Activated T-cell treated with anti-CD3 and anti-CD28 coated beads for 1 hour (primary cell): Measurements from ENCODE around the gene EIF4EBP2.

Experiments
- DNase-seq: peaks from one replicate; pipeline ENCODE4 v3.0.0-alpha.2; 2020; ENCODE audit warnings: low read depth

Gene EIF4EBP2

DNA sequence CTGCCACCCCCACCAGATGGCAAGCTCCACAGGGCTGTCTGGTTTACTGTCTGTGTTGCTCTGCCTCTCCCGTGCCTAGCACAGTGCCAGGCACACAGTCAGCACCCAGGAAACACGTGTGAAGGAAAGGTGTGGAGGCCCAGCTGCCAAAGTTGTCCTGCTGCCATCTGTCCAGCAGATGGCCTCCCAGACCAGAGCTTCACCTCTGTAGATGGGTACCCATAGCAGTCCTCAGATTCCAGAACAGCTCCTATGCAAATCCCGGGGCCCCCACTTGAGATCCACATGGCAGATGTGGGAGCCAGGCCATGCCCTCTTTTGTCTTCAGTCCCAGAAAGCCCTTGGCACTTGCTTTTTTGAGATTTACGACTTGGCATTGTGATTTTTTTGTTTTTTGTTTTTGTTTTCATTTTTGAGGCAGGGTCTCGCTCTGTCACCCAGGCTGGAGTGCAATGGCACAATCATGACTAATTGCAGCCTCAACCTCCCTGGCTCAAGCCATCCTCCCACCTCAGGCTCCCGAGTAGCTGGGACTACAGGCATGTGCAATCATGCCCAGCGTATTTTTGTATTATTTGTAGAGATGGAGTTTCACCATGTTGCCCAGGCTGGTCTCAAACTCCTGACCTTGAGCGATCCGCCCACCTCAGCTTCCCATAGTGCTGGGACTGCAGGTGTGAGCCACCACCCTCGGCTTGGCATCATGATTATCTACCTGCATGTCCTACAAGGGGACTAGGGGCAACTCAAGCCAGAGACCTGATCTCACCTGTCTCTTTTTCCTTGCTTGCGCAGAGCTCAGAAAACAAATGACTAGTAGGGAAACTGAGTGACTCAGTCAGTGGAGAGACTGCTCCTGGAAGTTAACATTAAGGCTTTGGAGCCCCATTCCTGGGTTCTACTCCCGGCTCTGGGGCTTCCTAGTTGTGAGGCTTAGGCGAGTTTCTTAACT, 57.7 kb downstream of the EIF4EBP2 start:
- no peak for DNase-seq

GRCh38 chr10:70462349-70462984, 58.5 kb downstream of the EIF4EBP2 start:
- DNase-seq = no peak

DNA sequence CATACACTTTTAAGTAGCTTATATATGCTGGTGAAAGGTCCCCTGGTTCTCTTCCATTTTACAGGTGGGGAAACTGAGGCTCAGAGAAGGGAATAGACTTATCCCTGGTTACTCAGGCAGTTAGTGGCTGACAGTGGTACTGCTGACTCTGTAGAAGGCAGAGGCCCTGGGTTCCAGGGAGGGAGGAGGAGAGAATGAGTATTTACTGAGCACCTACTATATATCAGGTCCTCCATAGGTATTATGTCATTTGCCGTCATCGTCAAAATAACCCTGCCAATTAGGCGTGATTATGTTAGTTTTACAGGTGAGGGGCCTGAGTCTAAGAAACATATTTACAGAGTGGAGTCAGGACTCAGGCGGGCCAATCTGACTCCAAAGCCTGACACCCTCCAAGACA, 61.3 kb downstream of the EIF4EBP2 start:
- DNase-seq = no peak

DNA sequence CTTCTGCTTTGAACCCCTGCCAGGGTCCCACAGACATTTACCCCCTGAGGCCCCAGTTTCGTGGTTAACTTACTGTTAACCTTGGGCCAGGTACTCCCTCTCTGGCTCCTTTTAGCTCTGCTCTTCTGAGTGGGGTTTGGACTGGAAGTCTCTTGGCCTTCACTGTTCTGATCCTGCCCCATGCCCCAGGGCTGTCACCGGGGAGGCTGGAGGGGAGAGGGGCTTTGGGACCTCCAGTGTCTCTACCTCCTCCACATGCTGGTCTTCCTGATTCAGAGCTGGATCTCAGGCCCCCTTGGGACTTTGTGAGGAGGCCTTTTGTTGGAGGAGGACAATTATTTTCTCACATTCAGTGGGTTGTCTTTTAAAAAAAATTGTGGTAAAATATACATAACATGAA, 61.9 kb downstream of the EIF4EBP2 start:
- DNase-seq = no peak

DNA sequence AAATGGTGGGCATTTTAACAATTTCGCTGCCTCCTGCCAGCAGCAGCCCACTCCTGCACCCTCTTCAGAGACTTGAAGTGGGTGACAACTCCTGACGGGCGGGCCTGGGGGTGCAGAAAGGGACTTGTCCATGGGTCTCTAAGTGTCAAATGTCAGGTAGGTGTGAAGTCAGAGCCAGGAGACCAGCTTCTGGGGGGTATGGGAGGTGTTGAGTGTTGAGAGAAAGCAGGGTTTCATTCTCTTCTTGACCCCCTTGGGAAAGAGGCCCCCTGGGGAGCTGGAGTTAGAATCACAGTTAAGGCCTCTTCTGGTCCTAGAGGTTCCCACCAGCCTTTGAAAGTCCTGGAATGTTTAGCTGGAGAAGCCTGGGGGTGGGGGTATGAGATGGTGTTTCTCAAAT, 63.0 kb downstream of the EIF4EBP2 start:
- no peak for DNase-seq

DNA sequence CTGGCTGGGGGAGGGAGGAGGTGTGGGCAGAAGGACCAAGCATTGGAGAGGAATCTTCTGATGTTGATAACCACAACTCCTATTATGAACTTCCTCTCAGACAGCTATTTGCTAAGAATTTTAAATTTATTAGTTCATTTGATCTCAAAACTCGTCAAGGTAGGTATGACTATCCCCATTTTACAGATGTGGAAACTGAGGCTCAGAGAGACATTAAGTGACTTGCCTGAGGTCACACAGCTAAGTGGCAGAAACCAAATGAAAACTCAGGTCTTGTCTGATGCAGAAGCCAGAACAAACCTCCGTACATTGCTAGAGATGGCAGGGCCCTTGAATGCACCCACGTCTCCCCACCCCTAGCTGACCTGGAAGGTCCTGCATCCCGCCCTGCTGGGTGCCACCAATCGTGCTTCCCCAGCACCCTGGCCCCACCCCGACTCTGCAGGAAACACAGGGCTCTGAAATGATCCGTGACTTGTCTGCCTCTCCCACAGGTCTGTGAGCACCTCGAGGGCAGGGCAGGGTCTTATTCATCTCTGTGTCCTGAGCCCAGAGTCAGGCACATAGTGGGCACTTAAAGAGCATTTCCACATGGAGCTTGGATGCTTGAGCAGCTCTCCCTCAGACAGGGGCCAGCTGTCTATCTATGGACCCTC, 69.0 kb downstream of the EIF4EBP2 start:
- no peak for DNase-seq

DNA sequence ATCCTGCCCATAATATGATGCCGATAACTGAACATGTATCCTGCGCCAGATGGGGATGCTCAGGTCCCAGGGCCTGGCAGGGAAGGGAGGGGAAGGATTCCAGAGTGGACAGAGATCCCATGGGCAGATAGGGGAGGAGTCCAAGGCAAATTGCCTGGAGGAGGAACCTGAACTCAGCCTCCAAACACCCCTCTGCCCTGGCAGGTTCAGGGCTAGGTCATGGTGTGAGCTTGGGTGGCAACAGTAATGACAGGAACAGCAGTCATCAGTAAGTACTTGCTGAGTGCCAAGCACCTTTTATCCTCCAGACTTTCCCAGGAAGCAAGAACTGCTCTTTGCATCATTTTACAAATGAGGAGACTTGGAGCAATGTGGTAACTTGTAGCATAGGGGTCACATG, 70.8 kb downstream of the EIF4EBP2 start:
- DNase-seq = no peak

DNA sequence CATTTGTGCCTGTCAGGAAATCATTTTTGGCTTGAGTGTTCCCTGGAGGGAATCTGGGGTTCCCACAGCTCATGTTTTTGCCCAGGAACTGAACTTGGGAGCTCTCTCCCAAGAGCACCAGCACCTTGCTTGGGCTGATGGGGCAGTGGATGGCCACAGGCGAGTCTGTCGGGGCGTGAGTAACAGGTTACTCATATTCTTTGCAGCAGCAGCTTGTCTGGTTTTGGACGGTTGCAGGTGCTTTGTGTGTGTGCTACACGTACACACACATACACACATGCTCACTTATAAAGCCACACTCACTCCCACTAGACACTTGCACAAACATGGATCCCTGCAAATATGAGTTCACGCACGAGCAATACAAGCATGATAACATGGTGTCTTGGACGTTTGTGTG, 71.7 kb downstream of the EIF4EBP2 start:
- DNase-seq = no peak

GRCh38 chr10:70476249-70477035, 72.5 kb downstream of the EIF4EBP2 start:
- DNase-seq = no peak

DNA sequence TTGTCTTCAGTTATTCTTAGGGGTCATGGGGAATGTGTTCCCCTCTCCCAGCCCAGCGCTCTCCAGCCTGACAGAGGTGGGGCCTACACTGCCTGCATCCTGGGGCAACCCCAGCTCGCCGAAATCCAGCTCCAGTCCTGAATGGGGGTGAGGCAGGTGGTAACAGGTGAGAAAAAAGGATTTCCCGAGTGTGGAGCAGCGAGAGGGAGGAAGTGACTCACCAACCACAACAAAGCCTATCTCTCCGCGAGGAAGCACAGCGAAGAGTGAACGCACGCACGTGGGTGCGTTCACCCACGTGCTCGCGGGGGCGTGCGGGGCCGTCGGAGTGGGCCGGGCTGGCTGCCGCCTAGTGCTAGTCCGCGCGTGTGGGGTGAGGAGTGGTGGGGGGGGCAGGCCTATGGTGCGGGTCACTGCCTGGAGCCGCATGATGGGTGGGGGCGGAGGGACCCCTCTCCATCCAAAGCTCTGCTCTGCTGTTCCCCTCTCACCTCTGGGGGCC, 73.8 kb downstream of the EIF4EBP2 start:
- peak; percentile 60 for DNase-seq
